ENCODE data around the gene CEP104. TPM values are rescaled to one million over a fixed set of nuclear protein-coding genes. Genes with fewer than 3 reads are reported as not detected.

Gene CEP104
- polyA plus RNA-seq, 1 of the 3 experiments (the other 2 are of a cell fraction): 19.2 TPM

DNA sequence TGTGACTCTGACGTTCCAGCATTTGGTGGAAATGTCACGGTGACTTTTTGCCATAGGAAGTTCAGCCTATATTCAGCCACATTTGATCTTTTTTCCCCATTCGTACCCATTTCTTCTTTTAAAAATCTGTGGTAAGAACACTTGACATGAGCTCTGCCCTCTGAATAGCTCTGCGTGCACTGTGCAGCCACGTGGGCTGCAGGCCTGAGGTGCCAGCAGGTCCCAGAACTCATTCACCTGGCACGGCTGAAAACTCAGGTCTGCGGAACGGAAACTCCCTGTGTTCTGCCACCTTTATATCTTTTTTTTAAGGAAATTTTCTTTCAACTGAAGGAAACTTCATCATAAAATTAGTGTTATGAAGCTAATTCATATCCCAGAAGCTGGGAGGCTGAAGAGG lies 28.6 kb downstream of the CEP104 start:
- H2AFZ ChIP-seq (ENCODE audit: low read depth): no peak overlapping the region
- H3K27ac ChIP-seq (ENCODE audit: low read depth in 2 of 2, low read length in 1 of 2): no peak overlapping the region
- peaks cover 9 to 13% of the 10 kb centered on the region in 2 experiments; a peak in 2 of 4 replicates for H3K4me1 ChIP-seq (ENCODE audit: control insufficient read depth in 1 of 2, insufficient read depth in 2 of 2, low read depth in 1 of 2, low read length in 1 of 2)
- no peak overlapping the region for H3K9ac ChIP-seq
- no peak overlapping the region for H3K4me2 ChIP-seq
- no peaks in the 10 kb centered on the region for H3K9me3 ChIP-seq
- ChIA-PET POLR2A (no interaction called here), CTCF (interaction anchor here (0.9 to 1.4 kb wide), 3 partner anchors 13 to 71 kb away, joined by 3 read pairs; partner anchors contain the start of gene C1orf174)
- H3F3A ChIP-seq (replicated peaks; ENCODE audit: insufficient read depth): peaks cover 8% of the 10 kb centered on the region
- 96% methylated on average over 8 of the region's 8 CpGs for WGBS (ENCODE audit: low lambda C conversion rate)
- no peaks in the 10 kb centered on the region for H3K9me2 ChIP-seq
- H3K27me3 ChIP-seq (ENCODE audit: insufficient read depth): no peaks in the 10 kb centered on the region
- TF ChIP-seq NRF1 (IDR thresholded peaks at IDR 0.05; ENCODE audit: low read depth, low read length) (no peak), FOXJ3 (CRISPR knock-in tag; IDR thresholded peaks at IDR 0.05) (no peak), SIN3A (IDR thresholded peaks at IDR 0.05; ENCODE audit: borderline replicate concordance, low read depth, low read length) (no peak), ZBTB33 (IDR thresholded peaks at IDR 0.05; ENCODE audit: borderline replicate concordance, low read depth) (no peak), MXI1 (IDR thresholded peaks at IDR 0.05; ENCODE audit: low read depth, low read length) (no peak), GABPA (IDR thresholded peaks at IDR 0.05; ENCODE audit: low read depth) (no peak), JUND (IDR thresholded peaks at IDR 0.05) (no peak), USF2 (IDR thresholded peaks at IDR 0.05; ENCODE audit: borderline replicate concordance, low read depth, low read length) (no peak), MEF2A (IDR thresholded peaks at IDR 0.05; ENCODE audit: borderline replicate concordance, low read depth) (no peak), NFIC (IDR thresholded peaks at IDR 0.05; ENCODE audit: borderline replicate concordance) (no peak), ELF1 (IDR thresholded peaks at IDR 0.05) (no peak), PBX3 (IDR thresholded peaks at IDR 0.05) (no peak), GATA2 (CRISPR knock-in tag; IDR thresholded peaks at IDR 0.05) (no peak)
- TF ChIP-seq, protein P1, sequence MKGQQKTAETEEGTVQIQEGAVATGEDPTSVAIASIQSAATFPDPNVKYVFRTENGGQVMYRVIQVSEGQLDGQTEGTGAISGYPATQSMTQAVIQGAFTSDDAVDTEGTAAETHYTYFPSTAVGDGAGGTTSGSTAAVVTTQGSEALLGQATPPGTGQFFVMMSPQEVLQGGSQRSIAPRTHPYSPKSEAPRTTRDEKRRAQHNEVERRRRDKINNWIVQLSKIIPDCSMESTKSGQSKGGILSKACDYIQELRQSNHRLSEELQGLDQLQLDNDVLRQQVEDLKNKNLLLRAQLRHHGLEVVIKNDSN (IDR thresholded peaks at IDR 0.05; ENCODE audit: borderline replicate concordance, low read depth): no peak
- TF ChIP-seq, protein P2, sequence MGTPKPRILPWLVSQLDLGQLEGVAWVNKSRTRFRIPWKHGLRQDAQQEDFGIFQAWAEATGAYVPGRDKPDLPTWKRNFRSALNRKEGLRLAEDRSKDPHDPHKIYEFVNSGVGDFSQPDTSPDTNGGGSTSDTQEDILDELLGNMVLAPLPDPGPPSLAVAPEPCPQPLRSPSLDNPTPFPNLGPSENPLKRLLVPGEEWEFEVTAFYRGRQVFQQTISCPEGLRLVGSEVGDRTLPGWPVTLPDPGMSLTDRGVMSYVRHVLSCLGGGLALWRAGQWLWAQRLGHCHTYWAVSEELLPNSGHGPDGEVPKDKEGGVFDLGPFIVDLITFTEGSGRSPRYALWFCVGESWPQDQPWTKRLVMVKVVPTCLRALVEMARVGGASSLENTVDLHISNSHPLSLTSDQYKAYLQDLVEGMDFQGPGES (IDR thresholded peaks at IDR 0.05; ENCODE audit: low read depth, low read length): no peak
- no peaks in the 10 kb centered on the region for H4K20me1 ChIP-seq (ENCODE audit: insufficient read depth)
- H3K79me2 ChIP-seq (ENCODE audit: insufficient read depth): no peaks in the 10 kb centered on the region
- H3K4me3 ChIP-seq (ENCODE audit: low read depth in 2 of 2, low read length in 1 of 2): no peak overlapping the region
- DNase-seq: no peak
- H3K36me3 ChIP-seq (replicated peaks in 1 of 2; ENCODE audit: control insufficient read depth in 1 of 2, insufficient read depth in 2 of 2, low read length in 1 of 2): peaks cover 14 to 34% of the 10 kb centered on the region in 2 experiments

Measured in SK-N-SH (cell line).